SK-N-SH (cell line): ENCODE results near the gene FGGY. TPM values are rescaled to one million over a fixed set of nuclear protein-coding genes. Genes with fewer than 3 reads are reported as not detected.
"Not testable (repeated sequence)": the region's sequence is repeated elsewhere in the genome, so short reads cannot be mapped to it uniquely, and the experiment has no call there.

Source experiments
- CTCF ChIA-PET: fragments of 300-600, 350-600 bp; formaldehyde crosslinking; extraction: SDS; loops from one replicate; lab custom pipeline; 2021; lab: Yijun Ruan, JAX
- POLR2A ChIA-PET: fragments of 350-600 bp; sonication (Branson Sonifier 250); formaldehyde crosslinking; extraction: SDS; loops from one replicate; lab custom pipeline; 2020; ENCODE audit warnings: antibody characterized with exemption, inconsistent platforms; lab: Yijun Ruan, JAX
- DNase-seq: peaks from one replicate; pipeline ENCODE4 v3.0.0; 2012
- H2AFZ ChIP-seq: fragments of 200-600 bp; sonication (generic); 2 replicates; pipeline ENCODE4 v1.8.1; 2016; ENCODE audit warnings: antibody characterized with exemption, mild to moderate bottlenecking, low read depth
- H3F3A ChIP-seq: fragments of 200-600 bp; sonication (generic); replicated peaks from 2 replicates; pipeline ENCODE3; 2016; ENCODE audit warnings: antibody characterized with exemption, mild to moderate bottlenecking; ENCODE audit not compliant: insufficient read depth
- H3K27ac ChIP-seq, 2 experiments: fragments of 200-500 bp in 1 of 2; fragments of 200-600 bp in 1 of 2; sonication (Bioruptor generic) in 1 of 2; sonication (generic), shearing (Covaris generic) in 1 of 2; 2 replicates each; pipeline versions ENCODE4 v1.5.1 to v1.6.1; 2014 to 2016; ENCODE audit warnings: low read depth in 2 of 2, inconsistent platforms in 1 of 2, low read length in 1 of 2, mild to moderate bottlenecking in 1 of 2, mixed read lengths in 1 of 2
- H3K27me3 ChIP-seq: fragments of 200-600 bp; sonication (generic), shearing (Covaris generic); 2 replicates; pipeline ENCODE4 v1.6.1; 2016; ENCODE audit warnings: mixed run types; ENCODE audit not compliant: insufficient read depth
- H3K36me3 ChIP-seq, 2 experiments: fragments of 200-500 bp in 1 of 2; fragments of 200-600 bp in 1 of 2; sonication (Bioruptor generic) in 1 of 2; sonication (generic) in 1 of 2; replicated peaks in 1 of 2; 2 replicates each; pipeline versions ENCODE3 to v1.5.1; 2014 to 2016; ENCODE audit warnings: low read length in 1 of 2, mild to moderate bottlenecking in 1 of 2; ENCODE audit not compliant: insufficient read depth in 2 of 2, control insufficient read depth in 1 of 2
- H3K4me1 ChIP-seq, 2 experiments: fragments of 200-500 bp in 1 of 2; fragments of 200-600 bp in 1 of 2; sonication (Bioruptor generic) in 1 of 2; sonication (generic), shearing (Covaris generic) in 1 of 2; 2 replicates each; pipeline versions ENCODE4 v1.5.1 to v1.6.1; 2014 to 2016; ENCODE audit warnings: low read depth in 1 of 2, low read length in 1 of 2, mixed run types in 1 of 2; ENCODE audit not compliant: insufficient read depth in 2 of 2, control insufficient read depth in 1 of 2
- H3K4me2 ChIP-seq: fragments of 200-600 bp; sonication (generic), shearing (Covaris generic); 2 replicates; pipeline ENCODE4 v1.6.1; 2017; ENCODE audit warnings: mixed run types
- H3K4me3 ChIP-seq, 2 experiments: fragments of 200-500 bp in 1 of 2; fragments of 200-600 bp in 1 of 2; sonication (Bioruptor generic) in 1 of 2; sonication (generic), shearing (Covaris generic) in 1 of 2; 2 replicates each; pipeline versions ENCODE4 v1.5.1 to v1.8.1; 2014 to 2016; ENCODE audit warnings: low read depth in 2 of 2, inconsistent platforms in 1 of 2, low read length in 1 of 2, mild to moderate bottlenecking in 1 of 2, mixed read lengths in 1 of 2, moderate library complexity in 1 of 2
- H3K79me2 ChIP-seq: fragments of 200-600 bp; sonication (generic); 2 replicates; pipeline ENCODE4 v1.8.1; 2017; ENCODE audit warnings: mild to moderate bottlenecking; ENCODE audit not compliant: insufficient read depth
- H3K9ac ChIP-seq: fragments of 200-600 bp; sonication (generic); 2 replicates; pipeline ENCODE4 v1.6.1; 2017; ENCODE audit warnings: mixed run types
- H3K9me2 ChIP-seq: fragments of 200-600 bp; sonication (generic); 2 replicates; pipeline ENCODE4 v1.6.1; 2017; ENCODE audit warnings: mixed run types
- H3K9me3 ChIP-seq: fragments of 200-600 bp; sonication (generic); 2 replicates; pipeline ENCODE4 v1.6.1; 2017; ENCODE audit warnings: mixed run types, mild to moderate bottlenecking, moderate library complexity
- H4K20me1 ChIP-seq: fragments of 200-600 bp; sonication (generic); 2 replicates; pipeline ENCODE4 v1.6.1; 2017; ENCODE audit warnings: mild to moderate bottlenecking, mixed run types; ENCODE audit not compliant: insufficient read depth
- CTCF ChIP-seq: fragments of 200-600 bp; sonication (generic); IDR thresholded peaks from 2 replicates; pipeline ENCODE4 v1.6.1; 2017; ENCODE audit warnings: antibody characterized with exemption, mild to moderate bottlenecking, moderate library complexity
- EP300 ChIP-seq, 2 experiments: IDR thresholded peaks; 2 replicates each; pipeline versions ENCODE4 v1.4.0 to v1.6.1; 2012; ENCODE audit warnings: borderline replicate concordance in 1 of 2, low read depth in 1 of 2, low read length in 1 of 2
- FOSL2 ChIP-seq: IDR thresholded peaks from 2 replicates; pipeline ENCODE4 v1.4.0; 2012; ENCODE audit warnings: low read depth, mild to moderate bottlenecking, moderate library complexity, borderline replicate concordance
- FOXM1 ChIP-seq: IDR thresholded peaks from 2 replicates; pipeline ENCODE4 v1.4.0; 2012; ENCODE audit warnings: low read depth, mild to moderate bottlenecking
- GATA2 ChIP-seq: sonication (generic); formaldehyde crosslinking; IDR thresholded peaks from 2 replicates; pipeline ENCODE4 v1.5.0; 2020; ENCODE audit warnings: mild to moderate bottlenecking, missing genetic modification reagents
- IRF3 ChIP-seq: fragments of 150-350 bp; IDR thresholded peaks from 2 replicates; pipeline ENCODE4 v1.6.1; 2016; ENCODE audit warnings: mild to moderate bottlenecking, low read depth, low read length
- MAX ChIP-seq: IDR thresholded peaks from 2 replicates; pipeline ENCODE4 v1.4.0; 2012; ENCODE audit warnings: low read depth
- MEF2A ChIP-seq: IDR thresholded peaks from 2 replicates; pipeline ENCODE4 v1.4.0; 2012; ENCODE audit warnings: low read depth, borderline replicate concordance
- MXI1 ChIP-seq: IDR thresholded peaks from 2 replicates; pipeline ENCODE4 v1.6.1; 2012; ENCODE audit warnings: mild to moderate bottlenecking, low read depth, low read length, improper control_type of control experiment
- RAD21 ChIP-seq: IDR thresholded peaks from 2 replicates; pipeline ENCODE4 v1.6.1; 2012; ENCODE audit warnings: mild to moderate bottlenecking, low read length
- RCOR1 ChIP-seq: fragments of 150-350 bp; IDR thresholded peaks from 2 replicates; pipeline ENCODE4 v1.6.1; 2017; ENCODE audit warnings: antibody characterized with exemption, low read length
- RFX5 ChIP-seq: IDR thresholded peaks from 2 replicates; pipeline ENCODE4 v1.6.1; 2012; ENCODE audit warnings: mild to moderate bottlenecking, improper control_type of control experiment, low read length
- SMC3 ChIP-seq: IDR thresholded peaks from 2 replicates; pipeline ENCODE4 v1.6.1; 2012; ENCODE audit warnings: low read depth, low read length, improper control_type of control experiment
- TCF12 ChIP-seq: IDR thresholded peaks from 2 replicates; pipeline ENCODE4 v1.4.0; 2012
- TEAD4 ChIP-seq: IDR thresholded peaks from 2 replicates; pipeline ENCODE4 v1.4.0; 2012; ENCODE audit warnings: mild to moderate bottlenecking, borderline replicate concordance; ENCODE audit not compliant: insufficient read depth
- YY1 ChIP-seq: IDR thresholded peaks from 2 replicates; pipeline ENCODE4 v1.4.0; 2012; ENCODE audit warnings: low read depth, mild to moderate bottlenecking
- WGBS: methylation state at CpG from one replicate; pipeline ENCODE4 v1.1.6; 2017; ENCODE audit warnings: low lambda C conversion rate; 5-methylcytosine and 5-hydroxymethylcytosine counted together
- polyA plus RNA-seq, 3 experiments: library from polyadenylated mRNA; depleted of rRNA; stranded (reverse); fragments of >200 nt; gene quantifications; 2 replicates each; pipeline ENCODE4 v1.2.3, GENCODE V29; 2012

FGGY gene
- polyA plus RNA-seq, 1 of the 3 experiments (the other 2 are of a cell fraction), result 10.3 TPM

- H3F3A ChIP-seq, H3K27ac ChIP-seq, H3K4me2 ChIP-seq, H3K4me3 ChIP-seq, H3K9me3 ChIP-seq, H3K27me3 ChIP-seq, POLR2A ChIA-PET, H3K36me3 ChIP-seq, DNase-seq, H4K20me1 ChIP-seq, H3K9ac ChIP-seq, H3K4me1 ChIP-seq, H2AFZ ChIP-seq, H3K79me2 ChIP-seq, H3K9me2 ChIP-seq, CTCF ChIA-PET: not testable (repeated sequence)
- WGBS, result 95% methylated on average over 4 of the region's 4 CpGs
Observed at GRCh38 chr1:59354239-59354638, 57.3 kb downstream of the FGGY start.

GRCh38 chr1:59354709-59355337 is 57.9 kb downstream of the FGGY start:
- no peaks in the 10 kb centered on the region for H3K9me3 ChIP-seq
- H3K36me3 ChIP-seq, result no peaks in the 10 kb centered on the region
- no peak overlapping the region for H3K27ac ChIP-seq
- no peak for DNase-seq
- CTCF ChIA-PET, result no interaction called here
- H3K27me3 ChIP-seq, result no peaks in the 10 kb centered on the region
- H3K79me2 ChIP-seq, result no peaks in the 10 kb centered on the region
- H3K9ac ChIP-seq, result no peak overlapping the region
- TF ChIP-seq RFX5, result no peak
- TF ChIP-seq GATA2 (CRISPR knock-in tag), result no peak
- no peak for TF ChIP-seq TCF12
- no peak for TF ChIP-seq MAX
- TF ChIP-seq IRF3, result no peak
- no peak for TF ChIP-seq MEF2A
- no peak for TF ChIP-seq RCOR1
- TF ChIP-seq TEAD4, result no peak
- TF ChIP-seq RAD21, result no peak
- TF ChIP-seq SMC3, result no peak
- TF ChIP-seq FOXM1, result no peak
- no peak for TF ChIP-seq FOSL2
- TF ChIP-seq YY1, result no peak
- TF ChIP-seq MXI1, result no peak
- no peak for TF ChIP-seq EP300 (IDR thresholded peaks at IDR 0.05; ENCODE audit: borderline replicate concordance in 1 of 2, low read depth in 1 of 2, low read length in 1 of 2)
- no peak for TF ChIP-seq CTCF
- TF ChIP-seq, all 33 proteins: peak for 0
- POLR2A ChIA-PET, result no interaction called here
- WGBS, result 94% methylated on average over 5 of the region's 5 CpGs
- H3K9me2 ChIP-seq, result no peaks in the 10 kb centered on the region
- H3K4me3 ChIP-seq, result no peak overlapping the region
- H3K4me2 ChIP-seq, result no peak overlapping the region
- H3K4me1 ChIP-seq, result no peaks in the 10 kb centered on the region
- H3F3A ChIP-seq, result no peaks in the 10 kb centered on the region
- no peaks in the 10 kb centered on the region for H4K20me1 ChIP-seq
- no peak overlapping the region for H2AFZ ChIP-seq
